PFSK-1 (cell line): ENCODE data around the gene HMCN2.

Experiments
- FOXP2 ChIP-seq: optimal IDR thresholded peaks from 2 replicates; pipeline ENCODE3; 2011; ENCODE audit warnings: borderline replicate concordance, control low read depth, inconsistent platforms; ENCODE audit not compliant: insufficient read depth; ENCODE audit errors: extremely low read length, extremely low read depth
- POLR2AphosphoS5 ChIP-seq: IDR thresholded peaks from 2 replicates; pipeline ENCODE4 v1.6.1; 2012; ENCODE audit warnings: low read depth, mild to moderate bottlenecking, control low read depth, low read length, moderate library complexity
- REST ChIP-seq, 2 experiments: IDR thresholded peaks; 2 replicates each; pipeline versions ENCODE4 v1.6.1 to v1.8.0; 2011 to 2012; ENCODE audit warnings: low read depth in 2 of 2, low read length in 2 of 2, control low read depth in 1 of 2, inconsistent platforms in 1 of 2, mild to moderate bottlenecking in 1 of 2, moderate library complexity in 1 of 2; ENCODE audit not compliant: insufficient read depth in 1 of 2
- SIN3A ChIP-seq: IDR thresholded peaks from 2 replicates; pipeline ENCODE4 v1.6.1; 2012; ENCODE audit warnings: mild to moderate bottlenecking, low read length, moderate library complexity, borderline replicate concordance; ENCODE audit not compliant: insufficient read depth
- TAF1 ChIP-seq: IDR thresholded peaks from 2 replicates; pipeline ENCODE4 v1.6.1; 2012; ENCODE audit warnings: low read length, control low read depth, borderline replicate concordance; ENCODE audit not compliant: insufficient read depth

The HMCN2 gene

GRCh38 chr9:130443456-130443801 is 177.9 kb downstream of the HMCN2 start:
- no peak for TF ChIP-seq POLR2AphosphoS5
- no peak for TF ChIP-seq FOXP2
- TF ChIP-seq TAF1 = no peak
- TF ChIP-seq SIN3A = no peak
- TF ChIP-seq REST (IDR thresholded peaks at IDR 0.05; ENCODE audit: insufficient read depth in 1 of 2, low read depth in 2 of 2, low read length in 2 of 2) = no peak

GRCh38 chr9:130443840-130444492 is 178.4 kb downstream of the HMCN2 start:
- TF ChIP-seq TAF1 (no peak), FOXP2 (no peak)

- TF ChIP-seq TAF1 = no peak
- TF ChIP-seq FOXP2 = no peak
- no peak for TF ChIP-seq REST (IDR thresholded peaks at IDR 0.05; ENCODE audit: insufficient read depth in 1 of 2, low read depth in 2 of 2, low read length in 2 of 2)
- no peak for TF ChIP-seq POLR2AphosphoS5
- no peak for TF ChIP-seq SIN3A
Observed at GRCh38 chr9:130444565-130445221, 179.1 kb downstream of the HMCN2 start, which contains the start of gene ASS1. ASS1 (plus strand) TSS chr9:130444961; CDS start chr9:130452229, 7,268 bp downstream.

GRCh38 chr9:130445268-130445983 is 179.9 kb downstream of the HMCN2 start:
- TF ChIP-seq FOXP2 = no peak
- no peak for TF ChIP-seq REST (IDR thresholded peaks at IDR 0.05; ENCODE audit: insufficient read depth in 1 of 2, low read depth in 2 of 2, low read length in 2 of 2)
- no peak for TF ChIP-seq SIN3A
- TF ChIP-seq POLR2AphosphoS5 = no peak
- no peak for TF ChIP-seq TAF1

- TF ChIP-seq TAF1 = no peak
- TF ChIP-seq POLR2AphosphoS5 = no peak
- TF ChIP-seq FOXP2 = no peak
- TF ChIP-seq SIN3A = no peak
Observed at GRCh38 chr9:130446101-130446861, 180.7 kb downstream of the HMCN2 start.
